SK-N-SH treated with all-trans-retinoic acid at 6 μM for 48 hours (cell line): ENCODE data around the gene CDCA3.

Experiments used
- ISL1 ChIP-seq: fragments of 250-450 bp; sonication (Bioruptor Pico); IDR thresholded peaks from 2 replicates; pipeline ENCODE4 v2.1.2; 2022; ENCODE audit warnings: mild to moderate bottlenecking, moderate library complexity
- ZC3H10 ChIP-seq: fragments of 250-450 bp; sonication (Bioruptor Pico); IDR thresholded peaks from 2 replicates; pipeline ENCODE4 v1.5.1; 2021; ENCODE audit warnings: mild to moderate bottlenecking, moderate library complexity

- no peak for TF ChIP-seq ISL1 (CRISPR knock-in tag)
- no peak for TF ChIP-seq ZC3H10
These were observed 23.6 kb downstream of the CDCA3 start for GRCh38 chr12:6827437-6827911.
